ENCODE results near the gene MMP20. TPM values are rescaled to one million over a fixed set of nuclear protein-coding genes. Genes with fewer than 3 reads are reported as not detected.

The MMP20 gene
- total and polyA plus RNA-seq, 2 donors (not counting 3 experiments of a cell fraction or from before 2014, with no cell fraction given), result not detected

DNA sequence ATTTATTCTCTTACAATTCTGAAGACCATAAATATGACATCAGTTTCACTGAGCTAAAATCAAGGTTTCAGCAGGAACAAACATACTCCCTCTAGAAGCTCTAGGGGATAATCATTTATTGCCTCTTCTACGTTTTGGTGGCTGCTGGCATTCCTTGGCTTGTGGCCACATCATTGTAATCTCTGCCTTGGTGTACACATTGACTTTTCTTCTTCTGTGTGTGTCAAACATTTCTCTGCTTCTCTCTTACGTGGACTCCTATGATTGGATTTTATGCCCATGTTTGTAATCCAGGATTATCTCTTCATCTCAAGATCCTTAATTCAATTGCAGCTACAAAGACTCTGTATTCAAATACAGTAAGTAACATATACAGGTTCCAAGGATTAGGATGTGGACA is 30.4 kb upstream of the MMP20 start:
- intact Hi-C loops (cut with micrococcal nuclease), result no loop called here
- dilution Hi-C loops (cut with MboI; ENCODE audit: extremely low pct_ligation_motif_present, low sequenced_read_pairs), result no loop called here

DNA sequence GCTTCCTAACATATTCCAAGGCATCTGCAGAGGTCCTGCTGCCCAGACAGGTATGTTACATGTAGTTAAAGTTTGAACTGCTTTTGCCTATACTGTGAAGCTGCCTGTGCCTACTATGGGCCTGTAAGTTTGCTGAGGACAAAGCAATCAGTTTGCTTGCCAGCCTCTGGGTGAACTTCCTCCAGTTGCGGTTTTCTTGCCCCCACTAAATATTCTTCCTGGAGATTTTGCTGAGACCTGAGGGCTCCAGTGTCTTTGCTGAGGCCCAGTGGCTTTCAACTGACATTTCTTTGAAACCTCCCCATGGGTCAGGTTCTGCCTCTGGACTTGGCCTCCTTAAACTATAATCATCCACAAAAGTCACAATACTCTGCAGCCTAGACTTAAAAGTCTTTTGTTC is 29.6 kb upstream of the MMP20 start:
- ChIA-PET CTCF (interaction anchor here (2.0 kb wide), 1 partner anchor 12 kb away, joined by 6 read pairs; no protein-coding TSS in a partner anchor), POLR2A (no interaction called here)
- BruUV-seq (replicated peaks), result no TSS peak
- Histone ChIP-seq H3K4me1 (ENCODE audit: control insufficient read depth, extremely low read depth, insufficient read depth, low read length) (no peaks in the 10 kb centered on the region), H3K36me3 (ENCODE audit: control insufficient read depth in 2 of 2, extremely low read depth in 1 of 2, insufficient read depth in 2 of 2, low read length in 2 of 2) (no peaks in the 10 kb centered on the region), H3K9me1 (replicated peaks; ENCODE audit: control insufficient read depth, extremely low read depth, insufficient read depth, low read length) (no peaks in the 10 kb centered on the region), H3K9me3 (replicated peaks; ENCODE audit: control insufficient read depth, insufficient read depth, low read length) (no peaks in the 10 kb centered on the region), H3K27ac (ENCODE audit: insufficient read depth, low read depth, low read length) (no peak overlapping the region), H3K79me2 (ENCODE audit: control insufficient read depth, insufficient read depth, low read length) (no peaks in the 10 kb centered on the region), H3K27me3 (ENCODE audit: control insufficient read depth in 2 of 2, insufficient read depth in 2 of 2, low read length in 2 of 2) (peaks cover 6 to 9% of the 10 kb centered on the region in 2 experiments), H3K4me2 (ENCODE audit: insufficient read depth, low read length) (no peak overlapping the region), H3K4me3 (replicated peaks in 1 of 3; ENCODE audit: insufficient read depth in 1 of 3, low read depth in 1 of 3, low read length in 3 of 3) (no peak overlapping the region), H2AFZ (ENCODE audit: low read depth, low read length) (no peak overlapping the region), H4K20me1 (replicated peaks; ENCODE audit: control insufficient read depth, extremely low read depth, insufficient read depth, low read length) (no peaks in the 10 kb centered on the region), H3K9ac (replicated peaks; ENCODE audit: extremely low read depth, insufficient read depth, low read length) (no peak overlapping the region)
- no peak for FAIRE-seq
- dilution Hi-C loops (cut with MboI; ENCODE audit: extremely low pct_ligation_motif_present, low sequenced_read_pairs) (no loop called here), intact Hi-C loops (cut with micrococcal nuclease) (no loop called here)
- TF ChIP-seq MYC (IDR thresholded peaks at IDR 0.05; ENCODE audit: low read depth, low read length) (no peak), FOS (IDR thresholded peaks at IDR 0.05; ENCODE audit: borderline replicate concordance, insufficient read depth, low read length) (no peak), POLR2A (IDR thresholded peaks at IDR 0.05; ENCODE audit: low read depth, low read length) (no peak), JUN (IDR thresholded peaks at IDR 0.05; ENCODE audit: borderline replicate concordance, insufficient read depth, insufficient read length, low read depth) (no peak), GATA2 (IDR thresholded peaks at IDR 0.05; ENCODE audit: insufficient read depth, insufficient read length, low read depth, low read length) (no peak), EZH2 (IDR thresholded peaks at IDR 0.05; ENCODE audit: borderline replicate concordance, low read depth, low read length, severe bottlenecking) (no peak), POLR2AphosphoS5 (IDR thresholded peaks at IDR 0.05; ENCODE audit: insufficient read depth, low read depth, low read length) (no peak)
- TF ChIP-seq, protein P1, sequence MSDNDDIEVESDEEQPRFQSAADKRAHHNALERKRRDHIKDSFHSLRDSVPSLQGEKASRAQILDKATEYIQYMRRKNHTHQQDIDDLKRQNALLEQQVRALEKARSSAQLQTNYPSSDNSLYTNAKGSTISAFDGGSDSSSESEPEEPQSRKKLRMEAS (IDR thresholded peaks at IDR 0.05; ENCODE audit: insufficient read depth, insufficient read length), result no peak
- TF ChIP-seq, protein P2, sequence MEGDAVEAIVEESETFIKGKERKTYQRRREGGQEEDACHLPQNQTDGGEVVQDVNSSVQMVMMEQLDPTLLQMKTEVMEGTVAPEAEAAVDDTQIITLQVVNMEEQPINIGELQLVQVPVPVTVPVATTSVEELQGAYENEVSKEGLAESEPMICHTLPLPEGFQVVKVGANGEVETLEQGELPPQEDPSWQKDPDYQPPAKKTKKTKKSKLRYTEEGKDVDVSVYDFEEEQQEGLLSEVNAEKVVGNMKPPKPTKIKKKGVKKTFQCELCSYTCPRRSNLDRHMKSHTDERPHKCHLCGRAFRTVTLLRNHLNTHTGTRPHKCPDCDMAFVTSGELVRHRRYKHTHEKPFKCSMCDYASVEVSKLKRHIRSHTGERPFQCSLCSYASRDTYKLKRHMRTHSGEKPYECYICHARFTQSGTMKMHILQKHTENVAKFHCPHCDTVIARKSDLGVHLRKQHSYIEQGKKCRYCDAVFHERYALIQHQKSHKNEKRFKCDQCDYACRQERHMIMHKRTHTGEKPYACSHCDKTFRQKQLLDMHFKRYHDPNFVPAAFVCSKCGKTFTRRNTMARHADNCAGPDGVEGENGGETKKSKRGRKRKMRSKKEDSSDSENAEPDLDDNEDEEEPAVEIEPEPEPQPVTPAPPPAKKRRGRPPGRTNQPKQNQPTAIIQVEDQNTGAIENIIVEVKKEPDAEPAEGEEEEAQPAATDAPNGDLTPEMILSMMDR (IDR thresholded peaks at IDR 0.05; ENCODE audit: extremely low read depth in 1 of 2, insufficient read depth in 1 of 2, low read depth in 1 of 2, low read length in 2 of 2), result no peak
- no peak for DNase-seq (ENCODE audit: low read depth, low spot score)

More for the DNA sequence above, 30.4 kb upstream of the MMP20 start:
- no TSS peak for BruUV-seq (replicated peaks)
- H3K36me3 ChIP-seq (ENCODE audit: control insufficient read depth in 2 of 2, extremely low read depth in 1 of 2, insufficient read depth in 2 of 2, low read length in 2 of 2), result no peaks in the 10 kb centered on the region
- H3K9ac ChIP-seq (replicated peaks; ENCODE audit: extremely low read depth, insufficient read depth, low read length), result no peak overlapping the region
- no peak overlapping the region for H3K4me2 ChIP-seq (ENCODE audit: insufficient read depth, low read length)
- H4K20me1 ChIP-seq (replicated peaks; ENCODE audit: control insufficient read depth, extremely low read depth, insufficient read depth, low read length), result no peaks in the 10 kb centered on the region
- no peak overlapping the region for H3K4me3 ChIP-seq (replicated peaks in 1 of 3; ENCODE audit: insufficient read depth in 1 of 3, low read depth in 1 of 3, low read length in 3 of 3)
- DNase-seq (ENCODE audit: low read depth, low spot score) (no peak), FAIRE-seq (no peak)
- H3K4me1 ChIP-seq (ENCODE audit: control insufficient read depth, extremely low read depth, insufficient read depth, low read length), result no peaks in the 10 kb centered on the region
- POLR2A ChIA-PET, result no interaction called here
- H2AFZ ChIP-seq (ENCODE audit: low read depth, low read length), result no peak overlapping the region
- peaks cover 6 to 9% of the 10 kb centered on the region in 2 experiments for H3K27me3 ChIP-seq (ENCODE audit: control insufficient read depth in 2 of 2, insufficient read depth in 2 of 2, low read length in 2 of 2)
- no peak for TF ChIP-seq GATA2 (IDR thresholded peaks at IDR 0.05; ENCODE audit: insufficient read depth, insufficient read length, low read depth, low read length)
- TF ChIP-seq, protein P2 (IDR thresholded peaks at IDR 0.05; ENCODE audit: extremely low read depth in 1 of 2, insufficient read depth in 1 of 2, low read depth in 1 of 2, low read length in 2 of 2), result no peak
- H3K9me3 ChIP-seq (replicated peaks; ENCODE audit: control insufficient read depth, insufficient read depth, low read length), result no peaks in the 10 kb centered on the region
- H3K27ac ChIP-seq (ENCODE audit: insufficient read depth, low read depth, low read length), result no peak overlapping the region
- H3K9me1 ChIP-seq (replicated peaks; ENCODE audit: control insufficient read depth, extremely low read depth, insufficient read depth, low read length), result no peaks in the 10 kb centered on the region
- CTCF ChIA-PET, result interaction anchor here (2.0 kb wide), 1 partner anchor 11 kb away, joined by 6 read pairs; no protein-coding TSS in a partner anchor
- H3K79me2 ChIP-seq (ENCODE audit: control insufficient read depth, insufficient read depth, low read length), result no peaks in the 10 kb centered on the region

Measured in endothelial cell of umbilical vein (primary cell).